T-helper 2 cell treated with Interferon-gamma antibody and Interleukin-4, amounts not matched to agents 100 ng/mL and 5 ng/mL, for 36 hours (primary cell): ENCODE measurements around the gene TEKTIP1. TPM values are rescaled to one million over a fixed set of nuclear protein-coding genes. Genes with fewer than 3 reads are reported as not detected.

Source experiments
- intact Hi-C: fragments of 100-400 bp; cut with micrococcal nuclease; formaldehyde crosslinking; loops from one replicate; pipeline ENCODE4 v1.15.1; 2023
- total RNA-seq: library from RNA; stranded (reverse); gene quantifications from 2 replicates; pipeline ENCODE4 v1.2.3, GENCODE V29; 2022

TEKTIP1 gene
- total RNA-seq, 1 donor from 2014 or later: 4.5 TPM

- intact Hi-C loops: loop anchor here (2.0 to 5.0 kb wide), 2 partner anchors 49 to 71 kb away; partner anchors contain the start of genes CACTIN and FZR1
Measured at GRCh38 chr19:3555653-3556422, 16.9 kb downstream of the TEKTIP1 start.

GRCh38 chr19:3556423-3556977 is 17.5 kb downstream of the TEKTIP1 start:
- intact Hi-C loops: loop anchor here (2.0 to 5.0 kb wide), 2 partner anchors 49 to 70 kb away; partner anchors contain the start of genes CACTIN and FZR1

GRCh38 chr19:3556978-3557460 is 18.0 kb downstream of the TEKTIP1 start:
- intact Hi-C loops: loop anchor here (1.0 to 5.0 kb wide), 3 partner anchors 15 to 70 kb away; partner anchors contain the start of genes CACTIN, FZR1 and HMG20B

GRCh38 chr19:3557461-3558248 is 18.7 kb downstream of the TEKTIP1 start, which contains the start of gene MFSD12:
Gene MFSD12 (minus strand): TSS chr19:3557586. CDS start chr19:3557403, 183 bp downstream.
- intact Hi-C loops: loop anchor here (1.0 to 5.0 kb wide), 3 partner anchors 15 to 69 kb away; partner anchors contain the start of genes CACTIN, FZR1 and HMG20B

GRCh38 chr19:3563709-3564524 is 24.9 kb downstream of the TEKTIP1 start:
- intact Hi-C loops: no loop called here

- intact Hi-C loops: no loop called here
Measured at GRCh38 chr19:3565139-3565538, 26.2 kb downstream of the TEKTIP1 start.

GRCh38 chr19:3570042-3570441 is 31.1 kb downstream of the TEKTIP1 start:
- intact Hi-C loops: loop anchor here (10.0 kb wide), 1 partner anchor 495 kb away; the partner anchor contains the start of gene ZBTB7A

GRCh38 chr19:3570606-3571011 is 31.6 kb downstream of the TEKTIP1 start:
- intact Hi-C loops: loop anchor here (10.0 kb wide), 1 partner anchor 494 kb away; the partner anchor contains the start of gene ZBTB7A

- intact Hi-C loops: loop anchor here (1.0 to 10.0 kb wide), 4 partner anchors 15 to 493 kb away; partner anchors contain the start of genes FZR1, MFSD12 and ZBTB7A
Measured at GRCh38 chr19:3572132-3572854, 33.3 kb downstream of the TEKTIP1 start.

- intact Hi-C loops: loop anchor here (1.0 to 10.0 kb wide), 4 partner anchors 16 to 492 kb away; partner anchors contain the start of genes FZR1, MFSD12 and ZBTB7A
Measured at GRCh38 chr19:3572855-3573161, 33.8 kb downstream of the TEKTIP1 start, which contains the start of gene HMG20B. Gene HMG20B (plus strand): TSS chr19:3572944. CDS start chr19:3573310, 366 bp downstream.

- intact Hi-C loops: loop anchor here (10.0 kb wide), 1 partner anchor 491 kb away; the partner anchor contains the start of gene ZBTB7A
Measured at GRCh38 chr19:3573162-3573857, 34.3 kb downstream of the TEKTIP1 start.

- intact Hi-C loops: loop anchor here (10.0 kb wide), 1 partner anchor 491 kb away; the partner anchor contains the start of gene ZBTB7A
Measured at GRCh38 chr19:3573858-3574637, 35.1 kb downstream of the TEKTIP1 start.

GRCh38 chr19:3575260-3575741 is 36.3 kb downstream of the TEKTIP1 start:
- intact Hi-C loops: loop anchor here (10.0 kb wide), 1 partner anchor 490 kb away; the partner anchor contains the start of gene ZBTB7A

GRCh38 chr19:3575949-3576673 is 37.1 kb downstream of the TEKTIP1 start:
- intact Hi-C loops: loop anchor here (10.0 kb wide), 1 partner anchor 489 kb away; the partner anchor contains the start of gene ZBTB7A

- intact Hi-C loops: loop anchor here (10.0 kb wide), 1 partner anchor 488 kb away; the partner anchor contains the start of gene ZBTB7A
Measured at GRCh38 chr19:3576696-3577443, 37.9 kb downstream of the TEKTIP1 start.
